DMS153 (cell line): ENCODE results near the gene GAPVD1.
A peak's percentile ranks its signal among the peaks of the same experiment; 100 is the strongest.

Experiments
- DNase-seq: peaks from one replicate; lab custom pipeline; 2025; lab: John Stamatoyannopoulos, UW

Gene GAPVD1

GRCh38 chr9:125406810-125407087, 145.1 kb downstream of the GAPVD1 start:
- no peak for DNase-seq

- no peak for DNase-seq
Measured at GRCh38 chr9:125407432-125407973, 145.9 kb downstream of the GAPVD1 start.

DNA sequence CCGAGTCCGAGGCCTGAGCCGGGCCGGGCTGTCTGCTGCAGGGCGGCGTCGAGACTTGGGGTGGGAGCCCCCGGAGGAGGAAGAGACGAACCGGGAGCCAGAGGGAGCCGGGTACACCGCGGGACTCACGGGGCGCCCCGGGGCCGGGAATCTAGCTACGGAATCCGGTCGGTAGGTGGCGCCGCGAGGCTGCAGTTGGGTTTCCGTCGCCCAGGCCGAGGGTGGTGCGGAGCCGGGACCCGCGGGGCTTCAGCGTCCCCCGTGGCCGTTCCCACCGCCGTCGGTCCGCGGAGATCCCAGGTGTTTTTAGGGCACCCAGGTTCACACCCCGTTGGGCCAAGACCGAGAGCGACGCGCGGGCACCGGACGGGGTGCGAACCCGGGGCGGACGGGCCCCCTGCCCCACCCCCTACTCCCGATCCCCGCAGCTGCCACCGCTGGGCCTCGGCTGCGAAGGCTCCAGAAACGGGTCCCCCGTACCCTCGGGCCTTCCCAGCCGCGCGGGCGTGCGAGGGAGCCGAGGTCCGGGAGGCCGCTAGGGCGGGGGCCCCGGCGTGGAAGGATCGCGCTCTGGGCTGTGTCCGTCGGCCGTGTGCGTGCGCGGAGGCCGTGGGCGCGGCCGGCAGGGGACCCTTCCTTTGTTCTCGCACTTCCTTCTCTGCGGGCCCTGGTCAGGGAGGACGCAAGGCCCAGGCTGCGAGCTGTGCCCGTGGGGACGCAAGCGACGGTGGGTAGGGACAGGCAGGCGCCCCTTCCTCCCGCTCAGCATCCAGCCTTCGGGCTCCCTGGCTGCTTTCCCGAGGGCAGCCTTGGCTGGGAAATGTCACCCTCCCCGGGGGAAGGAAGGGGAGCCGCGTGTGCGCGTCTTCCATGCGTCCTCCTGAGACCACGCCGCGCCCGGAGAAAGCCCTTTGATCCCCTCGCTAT, 146.6 kb downstream of the GAPVD1 start:
- DNase-seq = peak; percentile 49

- DNase-seq = no peak
Measured at GRCh38 chr9:125409217-125409636, 147.6 kb downstream of the GAPVD1 start.

GRCh38 chr9:125409637-125410521, 148.3 kb downstream of the GAPVD1 start:
- peak; percentile 97 for DNase-seq

DNA sequence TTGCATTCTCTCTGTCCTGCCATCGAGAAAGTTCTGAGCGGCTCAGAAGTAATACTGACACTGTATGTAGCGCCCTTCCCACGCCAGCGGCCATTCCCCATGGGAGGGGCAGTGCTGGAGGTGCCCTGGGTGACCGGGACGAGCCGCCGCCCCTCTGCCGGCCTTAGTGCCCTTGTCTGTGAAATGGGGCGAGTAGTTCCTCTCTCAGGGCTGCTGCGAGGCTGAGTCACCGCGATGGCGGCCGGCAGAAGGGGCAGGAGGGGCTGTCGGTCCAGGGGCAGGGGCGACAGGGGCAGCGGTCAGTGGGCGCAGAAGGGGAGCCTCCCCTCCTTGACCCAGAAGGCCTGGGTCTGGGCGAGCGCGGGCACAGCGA, 148.9 kb downstream of the GAPVD1 start:
- DNase-seq = no peak

GRCh38 chr9:125411171-125411756, 149.6 kb downstream of the GAPVD1 start:
- no peak for DNase-seq

DNA sequence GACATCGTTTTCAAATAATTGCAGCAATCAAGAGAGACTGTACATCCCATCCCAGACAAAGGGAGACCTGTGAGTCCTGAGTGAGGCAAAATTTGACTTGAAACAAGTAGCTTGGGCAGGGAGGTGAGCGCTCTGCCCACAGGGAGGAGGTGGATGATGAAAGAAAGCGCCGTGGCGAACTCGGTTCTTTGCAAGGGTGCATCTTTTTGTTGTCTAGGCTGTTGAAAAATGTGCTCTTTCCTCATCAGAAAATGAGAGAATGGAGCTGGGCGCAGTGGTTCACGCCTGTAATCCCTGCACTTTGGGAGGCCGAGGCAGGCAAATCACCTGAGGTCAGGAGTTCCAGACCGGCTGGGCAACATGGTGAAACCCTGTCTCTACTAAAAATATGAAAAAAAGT, 150.5 kb downstream of the GAPVD1 start:
- DNase-seq = no peak

DNA sequence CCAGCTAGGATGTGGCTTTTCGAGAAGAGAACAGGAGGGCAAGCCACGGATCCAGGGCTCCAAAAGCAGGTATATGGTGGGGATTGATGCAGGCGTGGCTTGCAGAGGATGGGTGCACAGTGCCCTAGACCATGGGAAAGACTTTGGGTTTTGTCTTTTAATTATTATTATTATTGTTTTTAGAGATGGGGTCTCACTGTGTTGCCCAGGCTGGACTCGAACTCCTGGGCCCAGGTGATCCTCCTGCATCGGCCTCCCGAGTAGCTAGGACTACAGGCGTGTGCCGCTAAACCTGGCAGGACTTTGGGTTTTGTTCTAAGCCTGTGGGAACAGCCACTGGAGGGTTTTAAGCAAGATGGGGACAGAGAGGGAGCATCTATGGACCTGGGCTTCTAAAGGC, 152.0 kb downstream of the GAPVD1 start:
- DNase-seq = no peak

DNA sequence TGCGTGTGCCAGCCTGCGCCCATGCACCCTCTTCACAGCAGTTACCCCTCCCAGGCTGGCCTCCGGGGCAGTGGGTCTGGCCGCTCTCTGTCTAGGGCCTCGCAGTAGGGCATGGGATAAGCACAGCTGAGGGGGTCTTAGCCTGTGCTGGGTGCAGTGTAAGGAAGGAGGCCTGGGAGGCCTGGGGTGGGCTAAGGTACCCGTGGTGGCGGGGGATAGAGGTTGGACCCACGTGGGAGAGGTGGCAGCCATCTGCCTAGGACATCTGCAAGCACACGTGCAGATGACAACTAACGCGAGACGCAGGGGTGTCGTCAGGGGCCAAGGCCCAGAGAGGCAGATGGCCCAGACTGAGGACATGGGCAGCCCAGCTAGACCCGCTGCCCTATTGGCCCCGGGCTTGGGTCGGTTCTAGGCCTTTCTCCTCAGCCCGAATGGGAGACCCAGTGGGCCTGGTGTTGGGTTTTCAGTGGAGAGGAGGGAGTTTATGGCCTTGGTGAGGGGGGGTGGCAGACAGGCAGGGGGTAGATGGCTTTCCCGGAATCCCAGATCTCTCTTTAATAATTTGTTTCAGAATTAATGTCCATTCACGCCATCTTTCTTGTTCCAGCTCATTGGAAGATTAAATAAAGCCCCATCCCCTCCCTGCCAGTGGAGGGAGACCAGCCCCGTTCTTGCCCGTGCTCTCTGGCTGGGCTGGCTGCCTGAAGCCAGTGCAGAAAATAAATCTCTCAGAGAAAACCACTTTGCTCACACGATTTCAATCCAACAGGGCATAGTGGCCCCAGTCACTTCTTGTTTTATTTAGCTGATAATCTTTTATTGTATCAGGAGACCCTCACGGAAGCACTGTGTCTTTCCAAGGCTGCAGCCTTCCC, 154.2 kb downstream of the GAPVD1 start:
- no peak for DNase-seq

GRCh38 chr9:125416517-125416916, 154.9 kb downstream of the GAPVD1 start:
- no peak for DNase-seq
